GM23248 (cell line): ENCODE results near the gene OR4A5. TPM values are rescaled to one million over a fixed set of nuclear protein-coding genes. Genes with fewer than 3 reads are reported as not detected.
"Not testable (repeated sequence)": the region's sequence is repeated elsewhere in the genome, so short reads cannot be mapped to it uniquely, and the experiment has no call there.

Source experiments
- DNase-seq: peaks from one replicate; pipeline ENCODE4 v3.0.0-alpha.2; 2015
- H2AFZ ChIP-seq: fragments of 200-600 bp; sonication (generic); 2 replicates; pipeline ENCODE4 v1.6.1; 2016; ENCODE audit warnings: antibody characterized with exemption
- H3F3A ChIP-seq: fragments of 200-600 bp; sonication (generic); 2 replicates; pipeline ENCODE4 v1.6.1; 2016; ENCODE audit warnings: mild to moderate bottlenecking, antibody characterized with exemption, mixed run types; ENCODE audit not compliant: insufficient read depth
- H3K27ac ChIP-seq: fragments of 200-600 bp; sonication (generic); 2 replicates; pipeline ENCODE4 v1.5.1; 2016; ENCODE audit warnings: mild to moderate bottlenecking
- H3K27me3 ChIP-seq: fragments of 200-600 bp; sonication (generic); replicated peaks from 2 replicates; pipeline ENCODE4 v1.6.1; 2016; ENCODE audit warnings: mild to moderate bottlenecking; ENCODE audit not compliant: insufficient read depth
- H3K36me3 ChIP-seq: fragments of 200-600 bp; sonication (generic); 2 replicates; pipeline ENCODE4 v1.6.1; 2016; ENCODE audit warnings: low read depth, mild to moderate bottlenecking
- H3K4me1 ChIP-seq: fragments of 200-600 bp; sonication (generic); 2 replicates; pipeline ENCODE4 v1.6.1; 2016; ENCODE audit warnings: mild to moderate bottlenecking; ENCODE audit not compliant: insufficient read depth
- H3K4me2 ChIP-seq: fragments of 200-600 bp; sonication (generic); one replicate; pipeline ENCODE4 v1.6.1; 2016; ENCODE audit warnings: mild to moderate bottlenecking; ENCODE audit not compliant: unreplicated experiment
- H3K4me3 ChIP-seq: fragments of 200-600 bp; sonication (generic); 2 replicates; pipeline ENCODE4 v1.5.1; 2016; ENCODE audit warnings: mild to moderate bottlenecking
- H3K79me2 ChIP-seq: fragments of 200-600 bp; sonication (generic); 2 replicates; pipeline ENCODE4 v1.6.1; 2016; ENCODE audit warnings: mild to moderate bottlenecking; ENCODE audit not compliant: insufficient read depth
- H3K9ac ChIP-seq: fragments of 200-600 bp; sonication (generic); 2 replicates; pipeline ENCODE4 v1.6.1; 2016; ENCODE audit warnings: mild to moderate bottlenecking
- H3K9me2 ChIP-seq: fragments of 200-600 bp; sonication (generic); 2 replicates; pipeline ENCODE4 v1.6.1; 2016; ENCODE audit warnings: mixed run types, mild to moderate bottlenecking, moderate library complexity; ENCODE audit not compliant: insufficient read depth
- H3K9me3 ChIP-seq: fragments of 200-600 bp; sonication (generic); one replicate; pipeline ENCODE4 v1.6.1; 2017; ENCODE audit warnings: low read depth
- H4K20me1 ChIP-seq: fragments of 200-600 bp; sonication (generic); 2 replicates; pipeline ENCODE4 v1.6.0; 2016; ENCODE audit not compliant: insufficient read depth
- WGBS, 2 experiments: methylation state at CpG; one replicate each; pipeline ENCODE4 v1.1.6; 2015 to 2017; ENCODE audit warnings: low lambda C conversion rate in 2 of 2, low coverage in 1 of 2; ENCODE audit errors: missing lambda C conversion rate in 2 of 2; 5-methylcytosine and 5-hydroxymethylcytosine counted together
- in situ Hi-C: fragments of 300-500 bp; cut with MboI; formaldehyde crosslinking; loops from 2 replicates; pipeline ENCODE4 v1.15.0; 2020
- polyA plus RNA-seq: library from polyadenylated mRNA; unstranded; fragments of >200 nt; fragmentation: Nextera tagmentation; extraction: Ambion mirVana; gene quantifications from 2 replicates; pipeline ENCODE4 v1.2.1, GENCODE V29; 2016
- total RNA-seq: library from RNA; depleted of rRNA; stranded (reverse); fragments of >200 nt; shearing (Covaris generic); gene quantifications from 2 replicates; pipeline ENCODE4 v1.2.3, GENCODE V29; 2014; rRNA removed

Gene OR4A5, protein sequence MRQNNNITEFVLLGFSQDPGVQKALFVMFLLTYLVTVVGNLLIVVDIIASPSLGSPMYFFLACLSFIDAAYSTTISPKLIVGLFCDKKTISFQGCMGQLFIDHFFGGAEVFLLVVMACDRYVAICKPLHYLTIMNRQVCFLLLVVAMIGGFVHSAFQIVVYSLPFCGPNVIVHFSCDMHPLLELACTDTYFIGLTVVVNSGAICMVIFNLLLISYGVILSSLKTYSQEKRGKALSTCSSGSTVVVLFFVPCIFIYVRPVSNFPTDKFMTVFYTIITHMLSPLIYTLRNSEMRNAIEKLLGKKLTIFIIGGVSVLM
- not detected in 2 replicates for total RNA-seq
- polyA plus RNA-seq: not detected in 2 replicates

DNA sequence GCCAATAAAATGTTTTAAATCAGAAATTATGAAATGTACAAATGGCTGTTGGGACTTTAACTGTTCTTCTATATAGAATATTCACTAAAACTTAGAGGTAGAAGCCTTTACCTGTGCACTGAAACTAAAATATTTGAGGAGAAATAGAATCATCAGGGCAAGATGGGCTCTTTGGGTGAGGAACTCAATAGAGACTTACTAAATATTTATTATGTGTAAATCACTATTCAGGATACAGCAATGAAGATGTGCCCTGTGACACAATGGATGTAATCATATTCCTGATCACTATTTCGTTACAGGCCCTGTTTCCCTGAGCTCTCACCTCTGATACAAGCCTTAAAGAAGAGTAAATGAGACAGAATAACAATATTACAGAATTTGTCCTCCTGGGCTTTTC, at the start of gene OR4A5:
TSS of gene OR4A5 (plus strand) at position 301 of the 400 bp plus-strand sequence. CDS start at position 354, 53 bp downstream.
- H3K27ac ChIP-seq, H3K36me3 ChIP-seq: not testable (repeated sequence)

DNA sequence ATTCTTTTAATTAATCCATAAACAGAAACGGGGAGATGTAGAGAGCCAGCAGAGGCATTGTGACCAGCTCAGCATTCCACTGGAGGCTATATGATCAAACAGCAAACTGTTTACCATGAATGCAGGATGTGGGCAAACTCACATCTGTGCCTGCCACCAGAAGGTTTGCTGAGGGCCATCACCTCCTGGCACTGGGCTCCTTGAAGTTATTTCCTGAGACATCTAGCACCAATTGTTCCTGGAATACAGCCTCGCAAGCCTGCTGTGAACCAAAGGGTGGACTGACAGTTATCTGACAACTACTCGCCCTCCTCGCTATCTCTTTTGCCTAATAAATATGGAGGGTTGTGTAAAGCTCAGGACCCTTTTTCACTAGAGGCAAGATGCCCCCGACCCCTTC, 13.5 kb downstream of the OR4A5 start:
- H3K4me2 ChIP-seq, DNase-seq, H3K27me3 ChIP-seq, H2AFZ ChIP-seq, H3K79me2 ChIP-seq, H3K9ac ChIP-seq, H3K9me3 ChIP-seq, H3K4me3 ChIP-seq, H3K36me3 ChIP-seq, H3K4me1 ChIP-seq, H3F3A ChIP-seq, H4K20me1 ChIP-seq, H3K9me2 ChIP-seq, in situ Hi-C loops, H3K27ac ChIP-seq: not testable (repeated sequence)
- WGBS, 2 experiments: 12 to 21% methylated on average over 5 of the region's 5 CpGs

More for the DNA sequence above, at the start of gene OR4A5:
- WGBS, 2 experiments: 0 to 5% methylated on average over 1 of the region's 1 CpG
- H3K4me3 ChIP-seq, DNase-seq, H4K20me1 ChIP-seq, in situ Hi-C loops, H3K4me1 ChIP-seq, H3K4me2 ChIP-seq, H3K9me2 ChIP-seq, H2AFZ ChIP-seq, H3K9ac ChIP-seq, H3K9me3 ChIP-seq, H3F3A ChIP-seq, H3K79me2 ChIP-seq, H3K27me3 ChIP-seq: not testable (repeated sequence)

Other genes with a start within 250 kb of the OR4A5 start
- not detected in 2 replicates for gene OR4C46, start 102.8 kb upstream of the OR4A5 start, total RNA-seq
- gene OR4C46, start 102.8 kb upstream of the OR4A5 start, polyA plus RNA-seq: not detected in 2 replicates